Astrocyte of the cerebellum (primary cell): Measurements from ENCODE around the gene CLOCK.

Source experiments
- DNase-seq: peaks from one replicate; pipeline ENCODE4 v3.0.0-alpha.2; 2011; ENCODE audit warnings: low read depth
- H3K4me3 ChIP-seq: 2 replicates; pipeline ENCODE4 v1.5.1; 2011; ENCODE audit warnings: mild to moderate bottlenecking, low read depth, low read length, moderate library complexity
- CTCF ChIP-seq: IDR thresholded peaks from 2 replicates; pipeline ENCODE4 v1.5.1; 2012; ENCODE audit warnings: low read length, low read depth, moderate library complexity, mild to moderate bottlenecking; ENCODE audit errors: missing control alignments
- in situ Hi-C: cut with HindIII; loops from 2 replicates; pipeline ENCODE4 v1.10.0; 2017; ENCODE audit warnings: low sequenced_read_pairs

Gene CLOCK

GRCh38 chr4:55545151-55545550, 1.6 kb downstream of the CLOCK start:
- peak overlapping the region; percentile 69 for H3K4me3 ChIP-seq
- no peak for TF ChIP-seq CTCF
- in situ Hi-C loops = no loop called here
- no peak for DNase-seq

GRCh38 chr4:55543858-55544257, 2.9 kb downstream of the CLOCK start:
- in situ Hi-C loops = no loop called here
- DNase-seq = no peak
- TF ChIP-seq CTCF = peak; percentile 3
- H3K4me3 ChIP-seq = no peak overlapping the region

GRCh38 chr4:55540271-55540670, 6.4 kb downstream of the CLOCK start:
- no peak overlapping the region for H3K4me3 ChIP-seq
- in situ Hi-C loops = no loop called here
- no peak for DNase-seq
- TF ChIP-seq CTCF = no peak

GRCh38 chr4:55539658-55540057, 7.1 kb downstream of the CLOCK start:
- in situ Hi-C loops = no loop called here
- DNase-seq = no peak
- no peak for TF ChIP-seq CTCF
- H3K4me3 ChIP-seq = no peak overlapping the region

- in situ Hi-C loops = no loop called here
- DNase-seq = no peak
- H3K4me3 ChIP-seq = no peak overlapping the region
- TF ChIP-seq CTCF = no peak
Observed at GRCh38 chr4:55538531-55538930, 8.2 kb downstream of the CLOCK start.

GRCh38 chr4:55534306-55534705, 12.4 kb downstream of the CLOCK start:
- TF ChIP-seq CTCF = no peak
- in situ Hi-C loops = no loop called here
- no peak for DNase-seq
- H3K4me3 ChIP-seq = no peak overlapping the region

- no peak for DNase-seq
- TF ChIP-seq CTCF = no peak
- no peak overlapping the region for H3K4me3 ChIP-seq
- in situ Hi-C loops = no loop called here
Observed at GRCh38 chr4:55530691-55531090, 16.0 kb downstream of the CLOCK start.
